ENCODE data around the gene NTSR1.

NTSR1 gene

GRCh38 chr20:62762801-62763368 lies 54.2 kb downstream of the NTSR1 start:
- DNase-seq (ENCODE audit: low read depth), result no peak
- no peak overlapping the region for H3K4me3 ChIP-seq (ENCODE audit: low read depth, low read length)

DNA sequence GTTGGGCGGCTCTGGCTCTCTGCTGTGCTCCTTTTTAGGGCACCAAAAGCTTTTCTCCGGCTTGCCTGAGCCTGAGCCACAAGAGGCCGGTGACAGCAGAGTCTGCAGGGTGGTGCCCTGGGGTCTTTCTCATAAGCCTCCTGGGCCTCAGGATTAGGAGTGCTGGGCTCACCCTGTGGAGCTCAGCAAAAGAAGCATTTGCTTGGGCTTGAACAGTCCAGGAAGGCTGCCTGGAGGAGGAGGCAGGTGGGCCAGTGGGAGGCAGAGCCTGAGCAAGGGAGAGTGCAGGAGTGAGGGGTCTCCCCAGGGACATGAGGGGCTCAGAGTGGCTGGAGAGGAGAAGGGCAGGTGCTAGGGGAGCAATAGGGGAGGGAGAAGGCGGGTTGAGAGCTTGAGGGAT lies 54.8 kb downstream of the NTSR1 start:
- no peak for DNase-seq (ENCODE audit: low read depth)
- H3K4me3 ChIP-seq (ENCODE audit: low read depth, low read length), result no peak overlapping the region

GRCh38 chr20:62764156-62764935 lies 55.7 kb downstream of the NTSR1 start:
- no peak for DNase-seq (ENCODE audit: low read depth)
- no peak overlapping the region for H3K4me3 ChIP-seq (ENCODE audit: low read depth, low read length)

DNA sequence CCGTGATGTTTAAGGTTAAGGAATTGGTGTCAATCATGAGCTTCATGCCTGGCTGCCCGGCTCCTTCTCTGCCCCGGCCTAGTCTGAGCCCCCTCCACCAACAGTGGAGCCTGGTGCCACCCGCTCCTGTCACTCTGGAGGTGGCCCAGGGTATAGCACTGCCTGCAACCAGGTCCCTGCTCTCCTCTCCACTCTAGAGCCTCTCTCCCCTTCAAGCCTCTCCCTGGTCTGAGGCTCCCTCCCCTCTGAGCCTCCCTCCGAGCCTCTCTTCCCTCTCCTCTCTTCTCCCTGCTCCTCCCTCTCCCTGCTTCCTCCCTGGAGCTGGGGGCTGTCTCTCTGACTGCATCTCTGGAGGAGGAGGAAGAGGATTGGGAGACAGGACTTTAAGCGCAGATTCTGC lies 56.4 kb downstream of the NTSR1 start:
- no peak for DNase-seq (ENCODE audit: low read depth)
- no peak overlapping the region for H3K4me3 ChIP-seq (ENCODE audit: low read depth, low read length)

- no peak overlapping the region for H3K4me3 ChIP-seq (ENCODE audit: low read depth, low read length)
- DNase-seq (ENCODE audit: low read depth), result no peak
Observed at GRCh38 chr20:62765432-62766070, 56.9 kb downstream of the NTSR1 start.

DNA sequence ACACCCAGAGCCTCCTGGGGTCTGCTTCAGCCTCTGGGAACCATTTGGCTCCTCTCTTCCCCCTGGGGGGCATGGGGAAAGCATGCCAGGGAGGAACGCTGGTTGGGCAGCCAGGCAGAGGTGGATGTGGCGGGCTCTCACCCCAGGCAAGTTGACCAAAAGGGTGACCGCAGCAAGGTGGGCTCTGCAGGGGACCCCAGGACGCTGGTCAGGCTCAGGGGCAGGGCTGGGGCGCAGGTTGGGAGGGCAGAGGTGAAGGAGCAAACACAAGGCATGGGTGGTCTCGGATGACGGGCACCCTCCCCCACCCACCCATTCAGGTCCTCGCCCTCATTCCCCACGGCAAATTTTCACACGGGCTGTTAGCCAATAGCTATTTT lies 57.4 kb downstream of the NTSR1 start:
- DNase-seq (ENCODE audit: low read depth), result no peak

GRCh38 chr20:62766716-62767115 lies 58.1 kb downstream of the NTSR1 start:
- H3K4me3 ChIP-seq (ENCODE audit: low read depth, low read length), result no peak overlapping the region
- no peak for DNase-seq (ENCODE audit: low read depth)

More for the DNA sequence above, 57.4 kb downstream of the NTSR1 start:
- H3K4me3 ChIP-seq (ENCODE audit: low read depth, low read length), result no peak overlapping the region

GRCh38 chr20:62768234-62768546 lies 59.6 kb downstream of the NTSR1 start:
- DNase-seq (ENCODE audit: low read depth), result no peak
- no peak overlapping the region for H3K4me3 ChIP-seq (ENCODE audit: low read depth, low read length)

DNA sequence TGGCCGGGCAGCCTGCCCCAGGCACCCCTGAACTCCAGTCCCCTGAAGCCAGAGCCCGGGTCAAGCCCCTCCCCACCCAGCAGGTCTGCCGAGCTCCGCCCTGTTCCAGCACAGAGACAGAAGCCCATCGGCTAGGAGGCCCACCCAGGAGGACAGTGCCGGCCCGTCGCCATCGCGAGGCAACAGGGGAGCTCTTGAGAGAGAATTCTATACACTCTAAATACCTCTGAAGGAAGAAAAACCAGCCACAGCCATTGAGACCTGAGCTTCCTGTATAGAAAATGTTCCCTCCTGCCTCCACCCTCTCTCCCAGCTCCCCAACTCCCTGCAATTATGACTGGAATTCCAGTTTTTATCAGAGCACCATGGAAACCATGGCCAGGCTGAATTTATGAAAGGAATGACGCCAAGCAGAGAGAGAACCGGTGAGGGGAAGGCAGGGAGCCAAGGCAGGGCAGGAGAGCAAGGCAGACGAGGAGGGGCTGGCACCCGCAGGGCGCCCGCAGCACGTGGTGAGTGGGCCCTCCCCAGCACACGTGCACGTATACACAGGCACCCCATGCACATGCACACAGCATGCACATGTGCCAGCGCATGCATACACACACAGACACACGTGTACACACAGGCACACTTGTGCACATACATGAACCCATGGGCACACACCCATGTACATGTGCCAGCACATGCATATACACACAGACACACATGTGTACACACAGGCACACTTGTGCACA lies 60.1 kb downstream of the NTSR1 start:
- no peak for DNase-seq (ENCODE audit: low read depth)
- no peak overlapping the region for H3K4me3 ChIP-seq (ENCODE audit: low read depth, low read length)

GRCh38 chr20:62769346-62770071 lies 60.9 kb downstream of the NTSR1 start:
- DNase-seq (ENCODE audit: low read depth), result no peak

GRCh38 chr20:62770111-62770910 lies 61.7 kb downstream of the NTSR1 start:
- H3K4me3 ChIP-seq (ENCODE audit: low read depth, low read length), result no peak overlapping the region
- no peak for DNase-seq (ENCODE audit: low read depth)

More at GRCh38 chr20:62769346-62770071, 60.9 kb downstream of the NTSR1 start:
- no peak overlapping the region for H3K4me3 ChIP-seq (ENCODE audit: low read depth, low read length)

- no peak for DNase-seq (ENCODE audit: low read depth)
- no peak overlapping the region for H3K4me3 ChIP-seq (ENCODE audit: low read depth, low read length)
Observed at GRCh38 chr20:62770916-62771315, 62.3 kb downstream of the NTSR1 start.

GRCh38 chr20:62771396-62772102 lies 62.9 kb downstream of the NTSR1 start:
- no peak overlapping the region for H3K4me3 ChIP-seq (ENCODE audit: low read depth, low read length)
- no peak for DNase-seq (ENCODE audit: low read depth)

DNA sequence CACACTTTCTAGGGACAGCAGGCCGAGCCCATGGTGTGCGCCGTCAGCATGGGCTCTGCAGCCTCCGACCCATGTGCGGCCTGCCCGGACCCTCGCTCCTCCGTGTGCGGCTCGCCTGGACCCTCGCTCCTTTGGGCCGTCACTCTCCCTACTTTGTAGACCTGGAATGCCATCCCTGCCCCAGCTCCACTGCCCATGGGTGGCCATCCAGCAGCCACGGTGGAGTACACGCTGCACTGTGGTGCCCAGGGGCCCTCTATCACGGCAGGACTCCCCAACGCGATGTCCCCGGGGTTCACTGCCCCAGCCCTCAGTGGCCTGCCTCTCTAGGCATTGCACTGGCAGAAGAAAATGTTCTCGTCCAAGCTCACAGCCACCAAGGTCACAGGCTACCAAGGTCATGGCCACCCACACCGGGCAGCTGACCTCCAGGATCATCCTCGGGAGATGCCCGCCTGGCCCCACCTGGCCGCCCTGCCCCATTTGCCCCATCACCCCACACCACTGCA lies 63.5 kb downstream of the NTSR1 start:
- H3K4me3 ChIP-seq (ENCODE audit: low read depth, low read length), result no peak overlapping the region
- DNase-seq (ENCODE audit: low read depth), result no peak

DNA sequence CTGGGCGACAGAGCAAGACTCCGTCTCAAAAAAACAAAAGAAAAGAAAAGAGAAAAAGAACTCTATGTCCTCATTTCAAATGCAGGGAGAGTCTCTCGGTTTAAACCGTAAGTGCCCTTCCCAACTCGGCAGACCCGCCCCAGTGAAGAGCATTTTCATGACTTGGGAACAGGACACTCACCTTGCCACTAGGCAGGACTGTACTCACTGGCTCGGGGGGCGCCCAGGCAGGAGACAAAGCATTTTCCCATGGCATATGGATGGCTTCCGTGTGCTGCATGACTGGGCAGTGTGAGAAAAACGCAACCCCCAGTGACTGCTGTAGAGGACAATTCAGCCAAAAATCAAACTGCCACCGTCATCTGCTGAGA lies 64.0 kb downstream of the NTSR1 start:
- DNase-seq (ENCODE audit: low read depth), result no peak
- H3K4me3 ChIP-seq (ENCODE audit: low read depth, low read length), result no peak overlapping the region

DNA sequence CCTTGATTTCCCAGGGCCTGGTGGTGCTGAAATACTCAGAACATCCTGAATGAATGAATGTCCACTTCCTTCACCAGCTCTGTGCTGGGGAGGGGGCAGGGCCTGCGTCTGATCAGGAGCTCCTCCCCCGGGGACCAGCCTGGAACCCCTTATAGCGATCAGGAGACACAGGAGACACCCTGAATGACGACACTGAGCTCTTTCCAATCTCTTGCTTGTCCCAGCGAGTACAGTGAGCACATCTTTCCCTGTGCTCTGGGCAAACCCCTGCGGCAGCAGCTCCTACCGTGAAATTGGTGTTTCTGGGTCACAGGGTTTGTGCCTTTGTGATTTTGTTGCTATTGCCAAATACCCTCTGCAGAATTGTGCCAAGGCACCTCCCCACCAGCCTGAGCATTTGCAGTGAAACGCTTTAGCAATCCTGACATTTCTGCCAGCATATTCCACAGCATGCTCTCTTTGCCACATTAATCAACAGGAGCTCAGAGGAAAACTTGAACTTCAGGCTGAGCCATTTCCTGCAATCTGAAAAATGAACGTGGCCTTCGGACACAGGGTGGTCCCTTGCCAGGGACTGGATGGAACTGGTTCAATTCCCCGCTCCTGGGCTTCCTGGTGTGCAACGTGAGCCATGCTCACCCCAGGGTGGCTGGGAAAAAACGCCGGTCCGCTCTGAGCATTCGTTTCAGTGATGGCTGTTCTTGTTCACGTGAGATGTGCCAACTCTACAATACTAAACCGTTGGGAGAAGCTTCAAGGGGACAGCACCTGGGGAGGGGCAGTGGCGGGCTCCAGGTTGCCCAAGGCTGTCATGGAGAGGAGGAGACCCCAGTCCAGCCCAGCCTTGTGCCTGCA lies 64.6 kb downstream of the NTSR1 start:
- no peak overlapping the region for H3K4me3 ChIP-seq (ENCODE audit: low read depth, low read length)

More for the DNA sequence above, 64.6 kb downstream of the NTSR1 start:
- no peak for DNase-seq (ENCODE audit: low read depth)

All from skeletal muscle cell (primary cell).